Measurements from ENCODE around the gene MTMR3.

DNA sequence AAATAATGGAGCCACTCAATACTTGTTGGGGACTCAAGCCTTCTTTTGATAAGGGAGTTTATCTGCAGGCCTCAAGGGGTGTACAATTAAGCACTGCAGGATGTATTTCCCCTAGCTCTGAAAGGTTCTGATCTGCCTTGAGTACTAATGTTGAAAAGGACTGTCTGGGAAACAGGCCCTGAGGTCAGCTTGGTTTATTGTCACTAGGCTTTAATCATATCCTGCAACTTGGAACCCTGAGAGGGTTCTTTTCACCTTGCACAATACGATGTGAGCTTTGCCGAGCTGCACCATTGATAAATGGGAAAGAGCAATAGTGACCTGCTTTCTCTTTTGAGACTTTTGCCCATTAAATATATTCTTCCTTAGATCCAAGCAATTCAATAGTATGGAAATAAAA is 165.7 kb downstream of the MTMR3 start:
- TF ChIP-seq, protein P1, sequence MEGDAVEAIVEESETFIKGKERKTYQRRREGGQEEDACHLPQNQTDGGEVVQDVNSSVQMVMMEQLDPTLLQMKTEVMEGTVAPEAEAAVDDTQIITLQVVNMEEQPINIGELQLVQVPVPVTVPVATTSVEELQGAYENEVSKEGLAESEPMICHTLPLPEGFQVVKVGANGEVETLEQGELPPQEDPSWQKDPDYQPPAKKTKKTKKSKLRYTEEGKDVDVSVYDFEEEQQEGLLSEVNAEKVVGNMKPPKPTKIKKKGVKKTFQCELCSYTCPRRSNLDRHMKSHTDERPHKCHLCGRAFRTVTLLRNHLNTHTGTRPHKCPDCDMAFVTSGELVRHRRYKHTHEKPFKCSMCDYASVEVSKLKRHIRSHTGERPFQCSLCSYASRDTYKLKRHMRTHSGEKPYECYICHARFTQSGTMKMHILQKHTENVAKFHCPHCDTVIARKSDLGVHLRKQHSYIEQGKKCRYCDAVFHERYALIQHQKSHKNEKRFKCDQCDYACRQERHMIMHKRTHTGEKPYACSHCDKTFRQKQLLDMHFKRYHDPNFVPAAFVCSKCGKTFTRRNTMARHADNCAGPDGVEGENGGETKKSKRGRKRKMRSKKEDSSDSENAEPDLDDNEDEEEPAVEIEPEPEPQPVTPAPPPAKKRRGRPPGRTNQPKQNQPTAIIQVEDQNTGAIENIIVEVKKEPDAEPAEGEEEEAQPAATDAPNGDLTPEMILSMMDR (IDR thresholded peaks at IDR 0.05) = no peak
- no peak for TF ChIP-seq POLR2A (IDR thresholded peaks at IDR 0.05)
